A204.1 (cell line): ENCODE measurements around the gene SHTN1.

Experiments
- FAIRE-seq: peaks from 2 replicates; lab custom pipeline; 2012; peaks lifted over from hg19 to GRCh38; lab: Jason Lieb, UNC

SHTN1 gene

DNA sequence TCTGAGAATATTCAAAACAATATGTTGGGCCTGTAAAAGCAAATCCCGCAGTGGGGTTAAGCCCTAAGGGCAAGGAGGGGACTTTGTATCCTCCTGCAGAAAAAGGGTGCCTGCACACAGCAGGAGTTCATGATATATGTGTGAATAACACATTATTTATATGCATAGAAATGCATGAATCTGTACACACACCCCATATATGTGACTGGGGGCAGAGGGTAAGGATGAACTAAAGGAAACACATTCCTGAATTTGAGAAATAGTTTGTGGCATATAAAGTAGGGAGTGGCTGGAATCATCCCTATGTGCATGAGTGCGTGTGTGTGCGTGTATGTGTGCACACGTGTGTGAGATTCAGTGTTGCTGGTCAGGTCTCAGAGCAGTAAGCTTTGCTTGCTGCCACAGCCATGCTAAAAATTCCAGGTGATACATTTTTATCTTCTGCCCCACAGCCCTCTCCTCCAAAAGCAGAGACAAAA is 136.8 kb downstream of the SHTN1 start:
- no peak for FAIRE-seq

DNA sequence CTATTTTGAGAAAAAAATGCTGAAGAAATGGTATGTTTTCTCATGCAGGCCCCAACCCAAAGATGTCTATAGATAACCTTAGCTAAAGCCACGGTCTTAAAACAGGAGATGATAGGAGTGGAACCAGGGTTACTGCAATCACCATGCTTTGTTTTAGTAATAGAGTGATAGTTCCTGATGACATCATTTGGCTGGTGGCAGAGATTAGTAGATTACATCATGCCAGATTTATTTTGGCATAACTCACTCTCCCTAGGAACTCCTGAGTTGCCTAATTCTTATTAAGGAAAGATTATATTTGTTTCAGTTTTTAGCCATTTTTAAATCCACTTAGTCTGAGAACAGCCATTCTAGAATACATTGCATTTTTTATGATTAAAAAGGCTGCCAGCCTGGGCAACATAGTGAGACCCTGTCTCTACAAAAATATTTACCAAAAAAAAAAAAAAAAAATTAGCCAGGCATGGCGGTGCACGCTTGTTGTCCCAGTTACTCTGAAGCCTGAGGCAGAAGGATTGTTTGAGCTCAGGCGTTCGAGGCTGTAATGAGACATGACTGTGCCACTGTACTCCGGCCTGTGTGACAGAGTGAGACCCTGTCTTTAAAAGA is 137.9 kb downstream of the SHTN1 start:
- no peak for FAIRE-seq

DNA sequence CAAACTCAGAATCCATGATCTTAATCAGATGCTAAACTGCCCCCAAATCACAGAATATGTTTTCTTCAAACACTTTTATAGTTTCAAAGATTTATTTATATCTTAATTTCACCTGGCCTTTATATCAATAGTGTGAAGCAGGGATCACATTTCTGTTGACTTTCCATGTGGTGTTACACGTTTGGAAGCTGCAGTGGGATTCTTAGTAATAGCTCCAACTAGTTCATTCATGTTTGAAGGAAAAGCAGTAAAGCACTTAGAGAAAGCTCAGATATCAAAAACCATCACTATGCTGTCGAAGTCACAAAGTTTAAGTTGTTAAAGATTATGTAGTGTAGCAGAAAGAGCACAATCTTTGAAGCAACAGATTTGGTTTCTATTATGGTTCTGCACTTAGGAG is 138.9 kb downstream of the SHTN1 start:
- FAIRE-seq, result no peak

DNA sequence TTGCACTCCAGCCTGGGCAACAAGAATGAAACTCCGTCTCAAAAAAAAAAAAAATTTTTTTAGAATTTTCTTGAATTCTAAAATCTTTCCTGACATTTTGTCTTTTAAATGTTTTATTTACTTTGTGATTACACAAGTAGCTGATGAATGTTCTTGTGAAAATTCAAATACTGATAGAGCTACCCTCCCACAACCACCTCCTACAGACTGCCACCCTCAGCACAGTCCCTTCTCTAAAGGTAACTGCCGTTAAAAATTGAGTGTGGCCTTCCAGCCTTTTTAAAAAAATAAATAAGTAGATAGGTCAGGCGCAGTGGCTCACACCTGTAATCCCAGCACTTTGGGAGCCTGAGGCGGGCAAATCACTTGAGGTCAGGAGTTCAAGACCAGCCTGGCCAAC is 140.6 kb downstream of the SHTN1 start:
- FAIRE-seq, result no peak

DNA sequence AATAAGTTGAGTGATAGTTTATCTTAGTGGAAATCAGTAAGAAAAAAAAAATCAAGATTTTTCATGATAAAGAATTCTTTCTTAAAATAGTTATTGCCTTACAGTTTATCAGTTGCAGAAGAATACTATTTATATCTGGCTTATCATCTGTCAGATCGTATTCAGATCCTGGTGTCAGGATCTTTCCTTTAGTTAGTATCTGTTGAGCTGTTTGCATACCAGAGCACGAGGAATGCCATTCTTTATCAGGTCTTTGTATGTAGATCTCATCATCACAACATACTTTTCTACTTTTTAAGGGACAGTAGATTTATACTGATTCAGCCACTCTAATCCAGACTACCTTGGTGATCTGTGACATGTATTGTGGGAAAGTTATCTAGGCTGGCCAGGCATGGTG is 143.2 kb downstream of the SHTN1 start:
- FAIRE-seq, result no peak

DNA sequence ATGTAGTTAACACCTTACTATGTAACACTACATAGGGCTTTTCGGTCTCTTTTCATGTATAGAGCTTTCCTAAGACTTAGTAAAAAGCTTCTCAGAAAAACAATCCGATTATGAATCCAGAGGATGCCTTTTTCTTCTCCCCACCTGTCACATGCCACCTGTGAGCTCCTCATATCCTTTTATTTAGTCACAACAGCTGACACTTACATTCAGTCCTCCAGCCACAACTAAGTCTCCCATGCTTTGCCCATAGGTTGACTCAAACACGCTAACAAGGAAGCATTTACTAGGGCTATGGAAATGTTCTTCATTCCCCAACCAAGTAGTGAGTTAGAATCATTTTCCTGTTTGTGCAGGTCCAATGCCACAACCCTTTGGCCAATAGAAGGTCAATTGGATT is 147.8 kb downstream of the SHTN1 start:
- no peak for FAIRE-seq

DNA sequence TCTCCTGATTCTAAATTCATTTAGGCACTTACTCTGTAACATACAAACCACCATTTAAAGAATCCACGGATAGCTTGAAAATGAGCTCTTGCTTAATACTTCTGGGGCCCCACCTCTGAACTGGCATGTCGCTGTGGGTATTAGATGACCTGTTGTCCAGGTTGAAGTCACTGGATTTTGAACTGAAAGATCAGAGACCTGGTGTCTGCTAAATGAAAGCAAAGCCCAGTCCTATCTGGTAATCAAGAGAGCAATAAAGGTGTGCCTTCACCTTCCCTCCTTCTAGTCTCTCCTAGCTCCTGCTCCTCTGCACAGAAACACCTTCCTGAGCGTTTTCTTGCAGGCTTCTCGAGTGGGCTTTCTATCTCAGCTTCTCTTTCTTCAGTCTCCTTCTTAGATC is 151.3 kb downstream of the SHTN1 start:
- no peak for FAIRE-seq

DNA sequence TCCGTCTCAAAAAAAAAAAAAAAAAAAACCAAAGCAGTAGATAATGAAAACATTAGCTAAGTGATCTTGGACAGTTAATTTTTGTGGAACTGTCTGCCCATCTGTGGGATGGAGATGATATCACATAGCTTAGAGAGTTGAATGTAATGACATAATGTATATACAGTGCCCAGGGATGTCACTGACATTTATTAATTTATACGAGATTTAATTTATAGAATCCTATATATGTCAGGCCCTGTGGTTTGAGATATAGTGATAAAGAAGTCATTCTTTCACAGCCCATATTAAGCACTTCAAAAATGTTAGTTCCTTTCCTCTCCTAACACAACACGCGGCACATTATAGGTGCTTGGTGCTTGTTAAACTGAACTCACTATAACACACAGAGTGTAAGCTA is 151.7 kb downstream of the SHTN1 start:
- FAIRE-seq, result no peak

DNA sequence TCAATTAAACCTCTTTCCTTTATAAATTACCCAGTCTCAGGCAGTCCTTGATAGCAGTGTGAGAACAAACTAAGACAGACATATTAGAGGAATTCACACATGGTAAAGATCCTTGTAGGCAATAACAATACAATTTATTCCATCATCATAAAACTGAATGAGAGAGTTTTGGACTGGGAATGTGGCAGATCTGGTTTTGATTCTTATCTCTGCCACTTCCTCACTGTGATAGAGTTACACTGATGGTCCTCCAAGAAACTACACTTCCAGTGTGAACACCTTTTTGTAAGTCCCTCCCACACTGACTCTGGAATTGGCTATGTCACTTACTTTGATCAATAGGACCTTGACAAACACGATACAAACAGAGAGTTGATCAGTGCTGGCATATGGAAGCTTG is 152.7 kb downstream of the SHTN1 start:
- no peak for FAIRE-seq

DNA sequence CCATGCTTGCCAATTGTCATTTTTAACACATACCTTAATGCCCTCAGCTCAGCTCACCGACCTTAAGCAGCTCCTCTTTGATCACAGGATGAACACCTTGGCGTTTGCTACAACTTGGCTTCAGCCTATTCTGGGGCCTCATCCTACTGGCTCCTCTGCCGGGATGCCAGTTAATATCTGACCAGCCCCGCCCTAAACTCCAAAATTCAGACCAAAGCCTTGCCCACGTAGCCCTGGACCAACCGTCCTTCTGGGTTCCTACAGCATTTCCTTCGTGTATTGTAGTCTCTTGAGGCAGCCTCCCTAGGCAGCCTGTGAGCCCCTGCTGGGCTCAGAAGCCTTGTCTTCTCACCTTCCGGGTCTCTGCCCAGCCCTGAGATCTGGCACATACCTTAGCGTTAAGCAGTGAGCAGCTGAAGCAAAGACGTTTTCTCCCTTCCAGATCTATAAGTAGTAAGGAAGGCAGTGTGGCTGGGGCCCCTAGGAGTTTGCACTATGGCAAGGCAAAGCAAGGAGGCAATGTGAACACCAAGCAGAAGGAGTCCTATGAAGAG is 154.9 kb downstream of the SHTN1 start:
- FAIRE-seq, result no peak

DNA sequence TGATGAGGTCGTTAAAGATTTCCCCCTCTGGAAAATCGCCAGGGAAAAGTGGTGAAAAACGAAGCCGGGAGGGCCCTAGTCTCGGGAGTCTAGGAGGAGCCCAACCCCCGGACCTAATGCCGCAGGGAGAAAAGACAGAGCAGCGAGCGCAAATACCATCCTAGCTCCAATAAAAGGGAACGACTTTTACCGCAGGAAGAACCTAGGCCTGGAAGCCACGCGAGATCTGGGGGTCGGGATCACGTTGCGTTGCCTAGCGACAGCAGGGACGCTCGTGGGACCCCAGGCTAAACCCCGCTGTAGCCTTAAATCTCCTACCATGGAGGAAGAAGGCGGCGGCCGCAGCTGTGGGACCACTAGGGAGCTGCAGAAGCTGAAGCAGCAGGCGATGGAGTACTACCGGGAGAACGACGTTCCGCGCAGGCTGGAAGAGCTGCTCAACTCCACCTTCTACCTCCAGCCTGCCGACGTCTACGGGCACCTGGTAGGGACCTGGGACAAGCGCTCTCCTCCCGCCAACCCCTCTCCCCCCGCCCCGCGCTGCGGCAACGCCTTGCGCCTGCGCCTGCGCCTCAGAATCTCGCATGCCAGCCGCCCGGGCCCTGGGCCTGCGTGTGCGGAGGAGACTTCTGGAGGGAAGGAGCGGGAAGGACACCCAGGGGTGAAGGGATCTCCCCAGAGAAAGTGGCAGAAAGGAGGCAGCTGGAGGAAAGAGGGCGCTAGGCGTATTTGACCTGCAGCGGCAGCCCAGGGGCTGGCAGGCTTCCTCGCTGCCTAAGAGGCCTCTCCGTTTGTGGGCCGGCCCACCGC is 155.5 kb downstream of the SHTN1 start, which contains the start of gene ENO4:
TSS of gene ENO4 (plus strand) at position 252 of the 810 bp plus-strand sequence. CDS start at position 320, 68 bp downstream.
- no peak for FAIRE-seq

DNA sequence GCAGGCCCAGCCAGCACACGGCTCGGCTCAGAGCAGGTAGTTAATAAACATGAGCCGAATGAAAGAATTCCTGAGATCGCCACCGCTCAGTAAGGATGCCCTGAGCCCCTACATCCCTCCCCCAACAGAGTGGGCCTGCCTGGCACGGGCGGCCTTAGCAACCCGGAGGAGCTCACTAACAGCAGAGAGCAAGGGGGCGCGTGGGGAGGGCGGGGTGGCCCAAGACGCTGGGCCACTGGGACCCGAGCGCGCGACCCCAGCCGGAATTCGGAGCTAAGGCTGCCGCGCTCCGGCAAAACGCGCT is 156.1 kb downstream of the SHTN1 start:
- FAIRE-seq, result no peak

DNA sequence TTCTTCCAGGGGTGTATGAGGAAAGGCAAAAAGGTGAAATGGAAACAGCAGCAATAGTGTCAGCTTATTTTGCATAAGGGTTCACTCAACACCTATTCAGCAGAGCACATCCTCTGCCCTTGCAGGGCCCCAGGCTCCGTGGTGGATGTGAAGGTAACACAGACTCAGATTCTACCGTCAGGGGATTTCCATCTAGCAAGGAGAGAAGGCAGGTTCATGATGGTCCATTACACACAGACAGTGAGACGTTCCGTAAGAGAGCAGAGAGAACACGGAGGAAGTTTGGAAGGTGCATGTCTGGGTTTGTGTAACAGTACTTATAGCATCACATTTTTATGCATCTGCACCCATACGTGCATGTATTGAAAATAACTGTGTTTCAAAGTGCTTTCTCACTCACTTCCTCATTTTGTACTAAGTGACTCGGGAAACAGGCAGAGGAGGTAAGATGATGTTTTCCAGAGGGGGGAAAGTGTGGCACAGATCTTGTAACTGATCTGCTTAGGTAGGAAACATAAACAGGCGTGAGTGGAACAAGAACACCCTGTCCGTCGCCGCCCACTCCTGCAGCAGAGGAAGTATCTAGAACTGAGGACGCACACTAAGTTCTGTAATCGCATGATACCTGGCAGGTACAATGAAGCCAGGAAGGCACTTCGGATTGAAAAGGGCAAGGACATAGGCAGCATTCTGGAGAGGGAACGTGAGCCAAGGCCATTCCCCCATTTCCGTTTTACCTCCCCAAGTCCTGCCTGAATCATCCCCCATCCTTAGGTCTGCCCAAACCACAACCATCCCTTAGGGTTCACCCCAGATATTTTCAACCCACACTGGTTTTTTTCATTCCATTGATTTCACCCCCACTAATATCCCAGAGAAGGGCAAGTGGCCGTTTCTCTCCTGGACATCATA is 156.7 kb downstream of the SHTN1 start:
- FAIRE-seq, result no peak

DNA sequence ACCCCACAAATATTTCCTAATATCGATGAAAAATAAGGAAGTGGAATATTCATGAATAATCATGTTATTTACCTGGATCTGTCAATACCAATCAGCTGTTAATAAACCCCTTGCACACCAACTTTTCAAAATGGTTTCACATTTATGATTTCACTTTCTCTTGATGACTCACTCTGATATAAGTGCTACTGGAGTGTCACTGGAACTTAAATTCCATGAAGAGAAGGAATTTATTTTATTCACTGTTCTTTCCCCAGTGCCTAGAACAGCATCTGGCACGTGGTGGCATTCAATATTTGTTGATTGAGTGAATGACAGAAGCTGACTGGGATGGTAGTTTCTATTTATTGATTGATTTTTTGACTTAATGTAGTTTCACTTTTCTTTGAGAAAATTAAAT is 159.2 kb downstream of the SHTN1 start:
- no peak for FAIRE-seq

DNA sequence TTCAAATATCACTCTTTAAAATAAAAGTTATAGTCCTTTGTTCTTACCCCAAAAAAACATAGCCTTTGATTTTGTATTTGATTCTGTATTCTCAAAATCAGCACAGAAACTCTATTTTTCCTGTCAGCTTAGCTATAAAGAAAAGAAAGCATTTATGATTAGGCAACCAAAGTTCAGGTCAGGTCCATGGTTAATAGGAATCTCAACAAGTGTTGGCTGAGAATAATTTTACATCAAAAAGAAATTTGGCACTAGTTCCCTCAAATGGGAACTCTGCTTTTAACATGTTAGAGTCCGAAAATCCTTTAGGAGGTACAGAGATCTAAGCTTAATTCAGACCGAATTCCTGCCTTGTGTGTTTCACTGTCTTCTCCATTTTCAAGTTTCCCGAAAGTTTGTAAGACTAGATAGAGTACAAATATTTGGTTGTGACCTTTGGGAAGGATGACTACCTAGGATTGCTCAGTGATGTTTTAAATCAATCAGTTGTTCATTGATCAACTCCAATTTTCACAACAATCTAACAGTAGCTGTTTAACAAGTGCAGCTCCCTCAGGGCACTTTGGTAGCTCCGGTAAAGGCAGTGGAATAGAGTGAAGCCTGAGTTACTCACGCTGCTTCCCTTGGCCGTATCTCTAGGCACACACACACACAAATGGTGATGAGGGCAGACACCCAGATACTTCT is 164.5 kb downstream of the SHTN1 start:
- no peak for FAIRE-seq

DNA sequence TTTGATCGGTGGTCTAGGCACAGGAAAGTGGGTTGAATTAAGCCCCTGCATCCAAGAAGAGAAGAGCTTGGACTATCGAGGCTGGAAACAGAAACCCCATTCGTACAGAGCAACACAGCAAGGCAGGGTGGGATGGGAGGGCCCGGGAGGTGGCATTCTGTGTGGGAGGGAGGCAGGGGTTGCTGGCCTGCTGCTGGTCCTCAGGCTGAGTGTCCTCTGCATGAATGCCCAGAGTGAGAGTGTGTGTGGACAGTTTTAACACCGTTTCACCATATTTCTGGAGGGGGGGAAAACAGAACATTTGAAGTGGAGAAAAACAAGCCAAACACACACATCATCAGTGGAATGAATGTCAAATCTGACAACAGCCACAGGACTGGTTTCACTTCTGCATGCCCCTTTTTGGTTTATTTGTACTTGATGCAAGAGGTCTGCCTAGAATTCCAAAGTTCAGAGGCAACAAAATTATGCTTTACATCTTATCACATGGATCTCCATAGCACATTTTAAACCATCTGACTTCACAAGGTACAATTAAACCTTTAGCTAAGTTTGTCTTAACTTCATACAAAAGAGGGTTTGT is 166.8 kb downstream of the SHTN1 start:
- FAIRE-seq, result no peak

DNA sequence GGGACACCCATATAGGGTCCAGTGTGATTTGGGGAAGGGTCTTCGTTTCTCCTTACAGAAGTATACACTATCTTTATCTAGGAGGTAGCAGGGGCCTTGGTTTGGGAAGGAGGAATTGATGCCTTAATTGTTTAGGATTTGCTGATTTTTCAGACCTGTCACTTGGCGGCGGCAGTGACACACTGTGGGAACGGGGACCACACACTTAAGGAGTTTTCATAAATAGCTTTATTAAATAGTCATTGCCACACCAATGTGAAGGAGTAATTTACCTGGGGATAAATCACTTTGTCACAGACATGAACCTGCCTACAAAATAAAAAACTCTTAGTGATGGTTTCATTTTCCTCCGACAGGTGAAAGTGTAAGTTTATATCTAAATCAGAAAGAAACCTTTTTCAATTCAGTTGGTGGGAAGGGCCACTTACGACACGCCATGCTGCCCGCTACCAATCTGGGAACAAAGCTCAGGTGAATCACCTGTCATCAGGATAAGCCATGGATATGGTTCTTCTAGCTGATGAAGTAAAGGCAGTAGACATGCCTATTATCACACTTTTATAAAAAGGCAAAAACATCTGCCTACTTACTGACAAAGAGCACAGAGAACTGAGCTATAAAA is 168.0 kb downstream of the SHTN1 start:
- FAIRE-seq, result no peak

DNA sequence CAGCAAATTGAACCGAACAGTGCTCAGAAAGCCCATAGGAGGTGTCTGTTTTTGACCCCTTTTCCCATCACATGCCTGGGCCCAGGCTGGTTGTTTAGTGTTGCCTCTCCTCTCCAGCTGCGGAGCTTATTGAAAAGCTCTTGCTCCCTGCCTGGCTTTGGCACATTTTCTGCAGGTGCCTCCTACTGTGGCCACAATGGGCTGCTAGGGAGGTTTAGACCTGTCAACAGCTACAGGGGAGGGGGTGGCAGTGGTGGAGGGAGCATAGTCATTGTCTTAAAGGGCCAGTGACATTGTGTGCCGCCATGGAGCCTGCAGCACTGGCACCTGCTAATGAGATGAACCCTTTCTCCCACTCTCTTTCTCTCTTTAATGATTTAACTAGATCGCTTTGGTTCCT is 168.9 kb downstream of the SHTN1 start:
- FAIRE-seq, result no peak

DNA sequence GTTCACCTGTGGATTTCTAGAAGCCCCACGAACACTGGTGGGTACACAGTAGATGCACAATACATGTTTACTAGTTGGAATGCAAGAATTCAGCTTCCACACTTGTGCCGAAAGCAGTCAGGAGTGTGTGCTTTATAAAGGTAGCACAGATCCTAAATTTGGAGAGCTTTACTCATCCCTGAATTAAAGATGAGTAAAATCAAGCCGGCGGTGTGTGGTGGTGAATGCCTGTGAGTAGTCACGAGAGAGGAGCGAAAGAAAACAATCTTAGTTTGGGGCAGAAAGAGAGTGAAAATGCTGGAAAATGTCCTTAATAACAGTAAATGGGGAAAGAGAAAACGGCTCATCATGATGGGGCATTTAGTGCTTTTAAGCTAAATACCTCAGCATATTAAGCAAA is 169.3 kb downstream of the SHTN1 start:
- no peak for FAIRE-seq

DNA sequence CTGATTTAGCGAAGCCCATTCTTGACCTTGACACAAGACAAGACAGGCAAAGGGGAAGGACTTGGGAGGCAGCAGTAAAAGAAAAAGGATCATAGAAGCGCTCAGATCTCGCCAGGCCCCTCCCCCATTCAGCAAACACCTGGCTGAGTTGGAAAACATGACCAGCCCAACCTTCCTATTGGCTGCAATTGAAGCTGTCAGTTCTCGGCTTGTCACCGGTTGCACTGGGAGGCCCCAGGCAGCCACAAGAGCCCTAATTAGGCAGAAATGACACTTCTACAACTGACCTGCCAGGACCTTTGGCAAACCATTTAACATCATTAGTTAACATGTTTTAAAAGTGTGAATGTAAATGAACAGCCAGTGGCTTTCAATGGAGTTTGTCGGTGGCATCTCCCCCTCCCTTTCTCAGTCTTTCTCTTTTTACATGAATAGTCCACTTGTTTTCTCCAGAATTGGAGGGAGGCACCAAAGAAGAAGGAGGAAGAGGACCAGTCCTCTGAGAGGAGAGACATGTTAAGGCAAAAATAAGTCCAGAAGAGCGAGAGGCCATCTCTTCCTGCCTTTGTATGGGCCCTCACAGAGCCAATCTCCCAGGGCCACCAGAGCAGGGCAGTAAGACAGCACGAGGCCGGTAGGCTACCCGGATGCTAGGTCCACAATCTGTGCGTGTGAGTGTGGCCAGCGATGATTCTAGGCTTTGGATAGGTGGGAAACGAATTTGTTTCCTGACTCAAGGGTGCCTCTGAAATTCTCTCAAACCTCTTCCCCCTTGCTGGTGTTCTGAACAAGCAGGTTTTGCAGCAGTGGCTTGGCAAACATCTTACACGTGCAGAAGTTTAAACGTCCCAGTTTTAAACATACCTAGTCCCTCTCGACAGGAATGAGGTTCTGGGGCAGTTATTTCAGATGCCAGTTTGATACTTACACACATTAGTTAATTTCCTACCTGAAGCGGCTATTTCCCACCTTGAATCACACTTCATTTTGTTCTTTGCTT is 170.7 kb downstream of the SHTN1 start:
- FAIRE-seq, result no peak
